Common myeloid progenitor, CD34-positive (primary cell): ENCODE data around the gene RALGPS2.

ENCODE experiments used
- CTCF ChIA-PET: fragments of 350-600 bp; sonication (Branson Sonifier 250); formaldehyde crosslinking; loops from one replicate; lab custom pipeline; 2021; ENCODE audit warnings: antibody characterized with exemption; lab: Charles Lee
- POLR2A ChIA-PET: fragments of 350-600 bp; sonication (Branson Sonifier 250); formaldehyde crosslinking; loops from one replicate; lab custom pipeline; 2021; ENCODE audit warnings: antibody characterized with exemption; lab: Charles Lee
- DNase-seq, 3 donors: peaks; one replicate each; pipeline versions ENCODE4 v3.0.0 to v3.0.0-alpha.2; 2013
- H3K27ac ChIP-seq, 2 experiments: 1 replicate in 1 of 2; 2 replicates in 1 of 2; pipeline ENCODE4 v1.7.0; 2013; ENCODE audit warnings: inconsistent platforms in 2 of 2, low read length in 2 of 2, mild to moderate bottlenecking in 2 of 2, low read depth in 1 of 2, moderate library complexity in 1 of 2; ENCODE audit not compliant: severe bottlenecking in 2 of 2, insufficient read depth in 1 of 2, poor library complexity in 1 of 2
- H3K27me3 ChIP-seq, 5 experiments: replicated peaks in 2 of 5; 1 replicate in 3 of 5; 2 replicates in 2 of 5; pipeline versions ENCODE4 v1.6.1 to v1.7.0; 2013; ENCODE audit warnings: low read length in 4 of 5, mild to moderate bottlenecking in 2 of 5, moderate library complexity in 2 of 5, inconsistent platforms in 1 of 5; ENCODE audit not compliant: insufficient read depth in 5 of 5, control insufficient read depth in 4 of 5
- H3K36me3 ChIP-seq, 4 experiments: 1 replicate in 2 of 4; 2 replicates in 2 of 4; pipeline versions ENCODE4 v1.6.1 to v1.7.0; 2013; ENCODE audit warnings: low read length in 3 of 4, control low read depth in 1 of 4, mild to moderate bottlenecking in 1 of 4; ENCODE audit not compliant: control insufficient read depth in 4 of 4, insufficient read depth in 4 of 4
- H3K4me1 ChIP-seq, 4 experiments: 1 replicate in 3 of 4; 2 replicates in 1 of 4; pipeline versions ENCODE4 v1.6.1 to v1.7.1; 2013; ENCODE audit warnings: low read length in 3 of 4, mild to moderate bottlenecking in 3 of 4, control low read depth in 1 of 4, inconsistent platforms in 1 of 4, moderate library complexity in 1 of 4; ENCODE audit not compliant: control insufficient read depth in 4 of 4, insufficient read depth in 4 of 4; ENCODE audit errors: control extremely low read depth in 1 of 4
- H3K4me3 ChIP-seq, 7 experiments: 1 replicate in 4 of 7; 2 replicates in 3 of 7; pipeline versions ENCODE4 v1.5.1 to v1.7.0; 2013; ENCODE audit warnings: mild to moderate bottlenecking in 7 of 7, low read length in 6 of 7, moderate library complexity in 6 of 7, inconsistent platforms in 2 of 7, low read depth in 2 of 7, control low read depth in 1 of 7; ENCODE audit not compliant: insufficient read depth in 4 of 7, control insufficient read depth in 1 of 7; ENCODE audit errors: extremely low read depth in 1 of 7
- H3K9me3 ChIP-seq, 5 experiments: 1 replicate in 4 of 5; 2 replicates in 1 of 5; pipeline versions ENCODE4 v1.6.1 to v1.7.1; 2013; ENCODE audit warnings: low read length in 4 of 5, mild to moderate bottlenecking in 2 of 5, inconsistent platforms in 1 of 5, low read depth in 1 of 5, moderate library complexity in 1 of 5; ENCODE audit not compliant: control insufficient read depth in 4 of 5, insufficient read depth in 2 of 5; ENCODE audit errors: control extremely low read depth in 1 of 5
- WGBS: methylation state at CpG from one replicate; pipeline ENCODE4 v1.1.5; 2013; ENCODE audit not compliant: insufficient coverage; 5-methylcytosine and 5-hydroxymethylcytosine counted together

RALGPS2 gene

DNA sequence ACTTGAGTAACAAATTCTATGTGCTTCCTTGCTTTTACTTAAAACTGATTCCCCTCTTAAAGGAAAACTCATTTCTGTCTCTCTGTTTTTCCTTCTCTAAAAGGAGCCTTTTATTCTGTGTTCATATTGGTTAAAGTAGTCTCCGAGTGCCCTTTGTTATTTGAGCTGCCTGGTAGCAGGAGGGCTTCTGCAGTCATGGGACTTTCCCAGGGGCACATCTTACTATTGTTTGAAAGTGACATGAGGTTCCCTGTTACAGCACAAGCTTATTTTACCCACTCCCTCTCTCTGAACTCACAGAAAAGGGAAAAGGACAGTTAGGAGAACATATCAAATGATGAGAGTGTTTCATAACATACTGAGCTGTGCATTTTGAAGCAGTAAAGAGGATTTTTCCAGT is 203.9 kb downstream of the RALGPS2 start:
- Histone ChIP-seq H3K27me3 (no peaks in the 10 kb centered on the region), H3K9me3 (peaks cover 0 to 11% (median 0%) of the 10 kb centered on the region in 5 experiments), H3K27ac (no peak overlapping the region), H3K4me1 (no peaks in the 10 kb centered on the region), H3K4me3 (no peak overlapping the region), H3K36me3 (no peaks in the 10 kb centered on the region)
- no CpG with 5 or more reads among the region's 1 CpG for WGBS
- DNase-seq: no peak
- CTCF ChIA-PET: interaction anchor here (0.7 kb wide), 1 partner anchor 50 kb away, joined by 4 read pairs; no protein-coding TSS in a partner anchor
- POLR2A ChIA-PET: no interaction called here

DNA sequence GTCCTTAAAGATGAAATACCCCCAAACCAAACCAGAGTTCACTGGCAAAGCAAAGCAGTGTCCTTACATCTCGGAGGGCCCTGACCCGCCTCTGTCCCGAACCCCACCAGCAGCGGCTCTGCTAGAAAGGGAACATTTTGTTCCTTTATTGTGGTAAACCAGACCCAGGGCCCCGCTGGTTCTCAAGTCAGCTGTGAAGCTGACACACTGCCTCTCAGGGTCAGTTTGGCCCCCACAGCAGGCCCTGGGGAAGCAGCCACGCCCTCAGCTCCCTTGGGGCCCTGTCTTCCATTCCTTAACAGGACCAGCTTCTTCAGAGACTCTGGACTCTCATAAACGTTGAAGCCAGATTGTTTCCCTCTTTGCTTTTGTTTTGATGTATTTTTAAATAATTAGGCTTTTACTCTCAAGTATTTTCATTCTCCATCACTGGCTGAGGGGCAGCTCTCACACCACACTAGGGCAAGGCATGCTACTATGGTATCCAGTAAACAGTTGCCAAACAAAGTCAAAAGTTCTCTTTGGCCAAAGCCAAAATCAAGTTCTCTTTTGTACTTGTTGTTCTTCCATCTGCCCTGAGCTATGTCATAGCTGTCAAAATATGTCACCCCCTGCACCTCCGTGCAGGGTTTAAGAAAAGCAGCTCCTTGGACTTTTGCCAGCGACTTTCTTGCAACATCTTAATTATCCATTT is 207.0 kb downstream of the RALGPS2 start:
- Histone ChIP-seq H3K36me3 (no peaks in the 10 kb centered on the region), H3K27ac (no peak overlapping the region), H3K27me3 (no peaks in the 10 kb centered on the region), H3K4me1 (peaks cover 0 to 5% (median 0%) of the 10 kb centered on the region in 4 experiments), H3K4me3 (no peak overlapping the region), H3K9me3 (no peaks in the 10 kb centered on the region)
- ChIA-PET POLR2A (no interaction called here), CTCF (interaction anchor here (0.9 kb wide), 1 partner anchor 10 kb away, joined by 3 read pairs; no protein-coding TSS in a partner anchor)
- 84% methylated on average over 5 of the region's 9 CpGs for WGBS
- DNase-seq: peak in 2 of 3 donors; percentile 31 to 37

DNA sequence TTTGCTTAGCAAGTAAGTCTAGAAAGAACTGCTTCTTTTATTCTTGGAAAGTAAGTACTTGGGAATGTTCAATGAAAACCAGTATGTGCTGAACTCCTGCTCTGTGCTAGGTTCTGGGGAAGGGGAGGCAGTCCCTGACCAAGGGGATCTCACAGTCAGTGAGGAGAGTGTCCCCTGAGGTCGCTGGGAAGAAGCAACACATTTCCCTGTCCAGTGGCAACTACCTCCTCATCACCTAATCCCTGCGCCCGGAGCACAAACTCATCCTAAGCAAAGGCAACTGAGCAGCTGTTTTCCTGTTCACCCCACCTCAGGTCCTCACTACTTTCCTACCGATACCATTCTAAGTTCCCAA is 207.5 kb downstream of the RALGPS2 start:
- Histone ChIP-seq H3K4me3 (no peak overlapping the region), H3K27me3 (no peaks in the 10 kb centered on the region), H3K27ac (no peak overlapping the region), H3K4me1 (peaks cover 0 to 5% (median 0%) of the 10 kb centered on the region in 4 experiments), H3K36me3 (no peaks in the 10 kb centered on the region), H3K9me3 (no peaks in the 10 kb centered on the region)
- 91% methylated on average over 3 of the region's 4 CpGs for WGBS
- DNase-seq: no peak
- ChIA-PET CTCF (interaction anchor here (0.9 kb wide), 1 partner anchor 10 kb away, joined by 3 read pairs; no protein-coding TSS in a partner anchor), POLR2A (no interaction called here)

DNA sequence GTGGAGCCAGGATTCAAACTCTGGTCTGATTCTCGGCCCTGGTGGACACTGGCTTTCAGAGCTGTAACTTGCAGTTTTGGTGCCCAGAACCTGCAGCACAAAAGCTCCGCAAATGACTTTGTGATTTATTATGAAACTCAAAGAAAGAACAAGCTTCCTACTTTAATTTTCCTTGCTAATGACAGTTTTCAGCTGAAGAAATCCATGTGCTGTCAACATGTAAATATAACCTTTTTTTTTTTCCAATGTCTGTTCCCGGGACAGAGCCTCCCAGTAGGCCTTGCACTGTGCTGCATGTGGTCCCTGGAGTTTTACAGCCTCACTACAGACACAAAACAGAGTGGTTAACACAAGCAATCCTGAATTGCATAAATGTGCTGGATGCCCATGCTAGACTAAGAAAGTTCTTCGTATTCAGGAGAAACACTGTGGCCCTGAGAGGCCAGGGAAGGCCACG is 208.1 kb downstream of the RALGPS2 start:
- Histone ChIP-seq H3K36me3 (no peaks in the 10 kb centered on the region), H3K4me1 (peaks cover 0 to 5% (median 0%) of the 10 kb centered on the region in 4 experiments), H3K27me3 (peaks cover 0 to under 1% (median 0%) of the 10 kb centered on the region in 5 experiments), H3K4me3 (no peak overlapping the region), H3K27ac (no peak overlapping the region), H3K9me3 (no peaks in the 10 kb centered on the region)
- 100% methylated on average over 5 of the region's 5 CpGs for WGBS
- DNase-seq: no peak
- CTCF ChIA-PET: interaction anchor here (0.9 kb wide), 1 partner anchor 9 kb away, joined by 3 read pairs; no protein-coding TSS in a partner anchor
- POLR2A ChIA-PET: no interaction called here

DNA sequence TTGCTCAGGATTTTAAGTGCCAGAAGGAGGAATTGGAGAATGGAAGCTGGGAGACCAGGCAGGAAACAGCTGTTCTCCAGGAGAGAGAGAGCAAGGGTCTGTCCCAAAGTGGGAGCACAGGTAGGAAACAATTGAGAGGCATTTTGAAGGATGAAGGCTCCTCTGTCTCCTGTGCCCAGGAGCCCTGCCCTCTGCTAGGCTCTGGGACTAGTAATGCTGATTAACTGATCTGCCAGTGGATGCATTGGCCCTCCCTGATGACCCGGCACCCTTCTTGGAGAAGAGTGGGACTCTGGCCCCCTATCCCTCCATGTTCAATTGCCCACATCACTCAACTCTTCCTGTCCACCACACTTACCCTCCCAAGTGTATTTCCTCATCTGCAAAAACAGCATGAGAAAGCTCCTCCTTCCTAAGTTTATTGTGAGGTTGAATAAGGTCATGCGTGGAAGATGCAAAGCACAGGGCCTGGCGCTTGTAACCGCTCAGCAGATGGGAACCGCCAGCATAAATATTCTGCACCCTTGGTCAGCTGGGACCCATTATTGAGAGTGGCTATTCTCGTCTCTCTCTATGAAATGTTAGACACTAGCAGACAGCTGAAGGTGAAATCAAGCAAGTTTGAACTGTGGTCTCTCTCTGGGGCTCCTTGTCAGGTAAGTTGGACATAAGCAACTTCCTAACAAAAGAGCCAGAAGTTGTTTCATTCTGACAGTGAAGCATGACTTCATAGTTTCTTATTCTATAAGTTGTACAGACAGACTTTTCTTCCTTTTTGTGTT is 208.9 kb downstream of the RALGPS2 start:
- POLR2A ChIA-PET: no interaction called here
- CTCF ChIA-PET: interaction anchor here (0.6 kb wide), 1 partner anchor 150 kb away, joined by 3 read pairs; no protein-coding TSS in a partner anchor
- 98% methylated on average over 5 of the region's 6 CpGs for WGBS

DNA sequence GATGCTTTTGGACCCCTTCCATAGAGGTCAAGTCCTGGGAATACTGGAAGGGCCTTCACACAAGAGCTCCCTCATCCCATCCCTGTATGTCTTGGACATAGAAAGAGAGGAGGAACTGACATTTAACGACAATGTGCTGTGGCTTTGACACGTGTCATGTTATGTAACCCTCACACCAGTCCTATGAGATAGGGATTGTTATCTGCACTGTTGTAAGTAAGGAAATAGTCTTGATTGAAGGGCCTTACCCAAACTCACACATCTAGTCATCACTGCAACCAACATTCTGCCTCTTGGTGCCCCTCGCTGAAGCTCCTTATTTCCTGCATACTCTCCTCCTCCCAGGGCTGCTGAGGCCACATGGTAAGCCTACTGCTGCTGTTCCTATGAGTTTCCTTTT is 209.5 kb downstream of the RALGPS2 start:
- H3K36me3 ChIP-seq: no peaks in the 10 kb centered on the region
- peaks cover 0 to 2% (median 0%) of the 10 kb centered on the region in 5 experiments for H3K27me3 ChIP-seq
- 100% methylated on average over 1 of the region's 3 CpGs for WGBS
- CTCF ChIA-PET: interaction anchor here (1.0 kb wide), 1 partner anchor 11 kb away, joined by 3 read pairs; no protein-coding TSS in a partner anchor
- H3K4me3 ChIP-seq: no peak overlapping the region
- POLR2A ChIA-PET: no interaction called here
- H3K27ac ChIP-seq: no peak overlapping the region
- DNase-seq: peak in 2 of 3 donors; percentile 23 to 43
- no peaks in the 10 kb centered on the region for H3K9me3 ChIP-seq
- H3K4me1 ChIP-seq: peaks cover 0 to 5% (median 0%) of the 10 kb centered on the region in 4 experiments

More for the DNA sequence above, 208.9 kb downstream of the RALGPS2 start:
- no peaks in the 10 kb centered on the region for H3K9me3 ChIP-seq
- peak in 2 of 3 donors; percentile 7 to 22 for DNase-seq
- no peak overlapping the region for H3K4me3 ChIP-seq
- peaks cover 0 to 5% (median 0%) of the 10 kb centered on the region in 4 experiments for H3K4me1 ChIP-seq
- H3K27ac ChIP-seq: no peak overlapping the region
- H3K36me3 ChIP-seq: no peaks in the 10 kb centered on the region
- peaks cover 0 to 2% (median 0%) of the 10 kb centered on the region in 5 experiments for H3K27me3 ChIP-seq
